HepG2 (cell line): ENCODE measurements around the gene ZNF22. TPM values are rescaled to one million over a fixed set of nuclear protein-coding genes. Genes with fewer than 3 reads are reported as not detected.

Experiments
- AGO2 ChIP-seq: fragments of 200-400 bp; formaldehyde crosslinking; optimal IDR thresholded peaks from 2 replicates; pipeline ENCODE3; 2017; ENCODE audit warnings: mild to moderate bottlenecking, low read depth, low read length, moderate library complexity
- ATF3 ChIP-seq: sonication (generic); formaldehyde crosslinking; IDR thresholded peaks from 2 replicates; pipeline ENCODE4 v1.4.0; 2020; ENCODE audit warnings: missing genetic modification reagents
- BRD4 ChIP-seq: sonication (generic); formaldehyde crosslinking; IDR thresholded peaks from 2 replicates; pipeline ENCODE4 v1.4.0; 2020; ENCODE audit warnings: missing genetic modification reagents
- E2F1 ChIP-seq: sonication (generic); formaldehyde crosslinking; IDR thresholded peaks from 2 replicates; pipeline ENCODE4 v1.5.0; 2020; ENCODE audit warnings: missing genetic modification reagents
- GATAD1 ChIP-seq: IDR thresholded peaks from 2 replicates; pipeline ENCODE4 v1.6.1; 2016; ENCODE audit warnings: missing genetic modification reagents, missing compliant biosample characterization
- HNF1B ChIP-seq: sonication (generic); formaldehyde crosslinking; IDR thresholded peaks from 2 replicates; pipeline ENCODE4 v1.5.1; 2020; ENCODE audit warnings: mild to moderate bottlenecking, moderate library complexity, missing genetic modification reagents
- HNRNPLL ChIP-seq: fragments of 200-400 bp; formaldehyde crosslinking; IDR thresholded peaks from 2 replicates; pipeline ENCODE4 v1.6.1; 2017; ENCODE audit warnings: mild to moderate bottlenecking, low read depth, low read length; ENCODE audit not compliant: poor library complexity, severe bottlenecking
- LCORL ChIP-seq, 2 experiments: fragments of 450-650 bp in 1 of 2; sonication (generic) in 1 of 2; formaldehyde crosslinking in 1 of 2; IDR thresholded peaks; 2 replicates each; pipeline versions ENCODE4 v1.5.0 to v1.6.1; 2017 to 2020; ENCODE audit warnings: antibody characterized with exemption in 1 of 2, missing genetic modification reagents in 1 of 2
- PAX8 ChIP-seq: sonication (generic); formaldehyde crosslinking; IDR thresholded peaks from 2 replicates; pipeline ENCODE4 v1.8.0; 2022; ENCODE audit warnings: mild to moderate bottlenecking, missing genetic modification reagents, borderline replicate concordance
- RXRB ChIP-seq: IDR thresholded peaks from 2 replicates; pipeline ENCODE4 v1.6.1; 2016; ENCODE audit warnings: borderline replicate concordance, missing genetic modification reagents, missing compliant biosample characterization
- SKIL ChIP-seq: sonication (generic); formaldehyde crosslinking; IDR thresholded peaks from 2 replicates; pipeline ENCODE4 v1.8.0; 2022; ENCODE audit warnings: missing genetic modification reagents, mild to moderate bottlenecking, moderate library complexity, borderline replicate concordance
- SOX5 ChIP-seq: IDR thresholded peaks from 2 replicates; pipeline ENCODE4 v1.6.1; 2016; ENCODE audit warnings: borderline replicate concordance
- WIZ ChIP-seq: sonication (generic); formaldehyde crosslinking; IDR thresholded peaks from 2 replicates; pipeline ENCODE4 v1.5.1; 2020; ENCODE audit warnings: mild to moderate bottlenecking, missing genetic modification reagents
- ZNF362 ChIP-seq: sonication (generic); formaldehyde crosslinking; IDR thresholded peaks from 2 replicates; pipeline ENCODE4 v1.4.0; 2020; ENCODE audit warnings: missing genetic modification reagents, mild to moderate bottlenecking, borderline replicate concordance
- ZNF430 ChIP-seq: sonication (generic); formaldehyde crosslinking; IDR thresholded peaks from 2 replicates; pipeline ENCODE4 v1.9.0; 2021; ENCODE audit warnings: mild to moderate bottlenecking, missing genetic modification reagents
- ZNF615 ChIP-seq: sonication (generic); formaldehyde crosslinking; IDR thresholded peaks from 2 replicates; pipeline ENCODE4 v1.5.0; 2020; ENCODE audit warnings: mild to moderate bottlenecking, missing genetic modification reagents, borderline replicate concordance
- ZNF768 ChIP-seq: sonication (generic); formaldehyde crosslinking; IDR thresholded peaks from 2 replicates; pipeline ENCODE4 v1.4.0; 2020; ENCODE audit warnings: missing genetic modification reagents
- ZNF770 ChIP-seq: sonication (generic); formaldehyde crosslinking; IDR thresholded peaks from 2 replicates; pipeline ENCODE4 v1.5.0; 2020; ENCODE audit warnings: mild to moderate bottlenecking, missing genetic modification reagents
- polyA plus RNA-seq, 8 experiments: library from polyadenylated mRNA; depleted of rRNA in 3 of 8; stranded (reverse) in 7 of 8; unstranded in 1 of 8; fragments of >200 nt; fragmentation: Illumina TruSeq in 4 of 8; extraction: Trizol in 4 of 8; gene quantifications; 2 replicates each; pipeline versions ENCODE4 v1.2.1 to v1.2.3, GENCODE V29; 2011 to 2016; ENCODE audit warnings: low read depth in 4 of 8, missing spikeins in 1 of 8, mixed read lengths in 1 of 8; ENCODE audit not compliant: insufficient read depth in 1 of 8
- total RNA-seq, 5 experiments: library from RNA; depleted of rRNA; stranded (reverse); fragments of >200 nt; fragmentation: Illumina TruSeq; extraction: Trizol; gene quantifications; 2 replicates each; pipeline ENCODE4 v1.2.3, GENCODE V29; 2016; ENCODE audit warnings: low read depth in 1 of 5

ZNF22 gene
- total and polyA plus RNA-seq, 2 of the 13 experiments (the other 11 are each of a cell fraction or from before 2014, with no cell fraction given): 0.40 to 1.3 TPM

GRCh38 chr10:44980309-44981171, 20.2 kb upstream of the ZNF22 start (continued):
- TF ChIP-seq HNF1B (CRISPR knock-in tag) (peak; percentile 62; the same call in 1 of the 2 replicates), ZNF362 (CRISPR knock-in tag) (0 out of 2 replicates have a peak, but pooled peaks have one; percentile 41), ZNF430 (peak; percentile 58; the same call in 1 of the 2 replicates), ZNF770 (peak; percentile 27; the same call in 1 of the 2 replicates), ATF3 (CRISPR knock-in tag) (peak; percentile 28; the same call in 1 of the 2 replicates), ZNF615 (no peak), WIZ (CRISPR knock-in tag) (no peak; the same call in 1 of the 2 replicates), BRD4 (CRISPR knock-in tag) (0 out of 2 replicates have a peak, but pooled peaks have one; percentile 52), HNRNPLL (no peak), SKIL (peak; percentile 61; the same call in 1 of the 2 replicates), LCORL (IDR thresholded peaks at IDR 0.05) (no peak), LCORL (CRISPR knock-in tag; IDR thresholded peaks at IDR 0.05) (peak; percentile 49; the same call in 1 of the 2 replicates), SOX5 (CRISPR knock-in tag) (peak; percentile 74), GATAD1 (CRISPR knock-in tag) (0 out of 2 replicates have a peak, but pooled peaks have one; percentile 12), PAX8 (CRISPR knock-in tag) (no peak), E2F1 (CRISPR knock-in tag) (no peak), ZNF768 (CRISPR knock-in tag) (no peak), AGO2 (no peak), RXRB (CRISPR knock-in tag) (peak; percentile 88)
